HEK293T (cell line): ENCODE results near the gene MTOR.
A peak's percentile ranks its signal among the peaks of the same experiment; 100 is the strongest.
"Not testable (repeated sequence)": the region's sequence is repeated elsewhere in the genome, so short reads cannot be mapped to it uniquely, and the experiment has no call there.

Source experiments
- CTCF ChIA-PET: fragments of 350-600 bp; formaldehyde crosslinking; extraction: SDS; loops from one replicate; lab custom pipeline; 2021; ENCODE audit warnings: antibody characterized with exemption, inconsistent platforms; lab: Yijun Ruan, JAX
- POLR2A ChIA-PET: fragments of 350-600 bp; formaldehyde crosslinking; extraction: SDS; loops from one replicate; lab custom pipeline; 2020; ENCODE audit warnings: antibody characterized with exemption, inconsistent platforms; lab: Yijun Ruan, JAX
- DNase-seq: peaks from one replicate; pipeline ENCODE4 v3.0.0; 2012; ENCODE audit warnings: mixed read lengths; ENCODE audit errors: extremely low spot score
- ARNT ChIP-seq: fragments of 450-650 bp; IDR thresholded peaks from 2 replicates; pipeline ENCODE4 v1.6.1; 2017; ENCODE audit warnings: mild to moderate bottlenecking
- BHLHE40 ChIP-seq: fragments of 450-650 bp; IDR thresholded peaks from 2 replicates; pipeline ENCODE4 v1.6.1; 2016; ENCODE audit warnings: mild to moderate bottlenecking, moderate library complexity, borderline replicate concordance
- CTBP1 ChIP-seq: fragments of 450-650 bp; IDR thresholded peaks from 2 replicates; pipeline ENCODE4 v1.6.1; 2016; ENCODE audit warnings: borderline replicate concordance
- ELF4 ChIP-seq: fragments of 450-650 bp; IDR thresholded peaks from 2 replicates; pipeline ENCODE4 v1.6.1; 2017; ENCODE audit warnings: antibody characterized with exemption
- FOXA1 ChIP-seq: fragments of 450-650 bp; IDR thresholded peaks from 2 replicates; pipeline ENCODE4 v1.6.1; 2016; ENCODE audit warnings: mild to moderate bottlenecking
- FOXK2 ChIP-seq: fragments of 450-650 bp; IDR thresholded peaks from 2 replicates; pipeline ENCODE4 v1.6.1; 2016; ENCODE audit warnings: mild to moderate bottlenecking
- FOXM1 ChIP-seq: fragments of 450-650 bp; IDR thresholded peaks from 2 replicates; pipeline ENCODE4 v1.6.1; 2017; ENCODE audit warnings: mild to moderate bottlenecking, borderline replicate concordance
- HDGF ChIP-seq: fragments of 450-650 bp; IDR thresholded peaks from 2 replicates; pipeline ENCODE4 v1.6.1; 2017; ENCODE audit warnings: antibody characterized with exemption, borderline replicate concordance
- L3MBTL2 ChIP-seq: fragments of 450-650 bp; conservative IDR thresholded peaks from 2 replicates; pipeline ENCODE4 v1.6.1; 2016; ENCODE audit warnings: mild to moderate bottlenecking
- LEF1 ChIP-seq: fragments of 450-650 bp; IDR thresholded peaks from 2 replicates; pipeline ENCODE4 v1.6.1; 2017; ENCODE audit warnings: mild to moderate bottlenecking, borderline replicate concordance
- NFRKB ChIP-seq: fragments of 450-650 bp; IDR thresholded peaks from 2 replicates; pipeline ENCODE4 v1.6.1; 2016; ENCODE audit warnings: mild to moderate bottlenecking, moderate library complexity
- PKNOX1 ChIP-seq: fragments of 450-650 bp; IDR thresholded peaks from 2 replicates; pipeline ENCODE4 v1.6.1; 2016
- SP1 ChIP-seq: fragments of 450-650 bp; IDR thresholded peaks from 2 replicates; pipeline ENCODE4 v1.6.1; 2017
- SUZ12 ChIP-seq: fragments of 450-650 bp; IDR thresholded peaks from 2 replicates; pipeline ENCODE4 v1.6.1; 2016; ENCODE audit warnings: mild to moderate bottlenecking
- TARDBP ChIP-seq: fragments of 450-650 bp; IDR thresholded peaks from 2 replicates; pipeline ENCODE4 v1.6.1; 2016
- ZNF384 ChIP-seq: fragments of 450-650 bp; IDR thresholded peaks from 2 replicates; pipeline ENCODE4 v1.6.1; 2016

MTOR gene

GRCh38 chr1:11184973-11185372, 77.4 kb downstream of the MTOR start:
- POLR2A ChIA-PET, result no interaction called here
- CTCF ChIA-PET, result no interaction called here

GRCh38 chr1:11182884-11183283, 79.5 kb downstream of the MTOR start:
- CTCF ChIA-PET, result interaction anchor here (0.5 kb wide), 1 partner anchor 796 kb away, joined by 3 read pairs; no protein-coding TSS in a partner anchor
- DNase-seq, result no peak
- POLR2A ChIA-PET, result interaction anchor here (1.1 kb wide), 1 partner anchor 80 kb away, joined by 5 read pairs; the partner anchor contains the start of gene MTOR
- no peak for TF ChIP-seq BHLHE40
- TF ChIP-seq SP1, result no peak
- no peak for TF ChIP-seq TARDBP
- TF ChIP-seq PKNOX1, result no peak
- no peak for TF ChIP-seq FOXK2
- no peak for TF ChIP-seq HDGF
- no peak for TF ChIP-seq ARNT
- TF ChIP-seq NFRKB, result no peak
- no peak for TF ChIP-seq CTBP1
- TF ChIP-seq SUZ12, result no peak
- no peak for TF ChIP-seq ELF4
- no peak for TF ChIP-seq FOXA1
- no peak for TF ChIP-seq FOXM1
- TF ChIP-seq L3MBTL2, result no peak

More at GRCh38 chr1:11184973-11185372, 77.4 kb downstream of the MTOR start:
- no peak for TF ChIP-seq FOXK2
- no peak for TF ChIP-seq SP1
- TF ChIP-seq L3MBTL2, result no peak
- no peak for TF ChIP-seq HDGF
- no peak for TF ChIP-seq BHLHE40
- no peak for TF ChIP-seq ELF4
- no peak for TF ChIP-seq CTBP1
- no peak for TF ChIP-seq SUZ12
- TF ChIP-seq LEF1, result no peak
- no peak for TF ChIP-seq FOXA1
- TF ChIP-seq ZNF384, result no peak
- TF ChIP-seq TARDBP, result no peak
- no peak for TF ChIP-seq PKNOX1
- TF ChIP-seq NFRKB, result no peak
- no peak for TF ChIP-seq ARNT
- TF ChIP-seq FOXM1, result no peak
- DNase-seq, result no peak

- TF ChIP-seq SP1 (no peak), PKNOX1 (peak; percentile 8; the same call in 1 of the 2 replicates)
- DNase-seq, result no peak
- ChIA-PET CTCF (interaction anchor here (0.7 kb wide), 1 partner anchor 161 kb away, joined by 3 read pairs; no protein-coding TSS in a partner anchor), POLR2A (interaction anchor here (0.9 kb wide), 1 partner anchor 11 kb away, joined by 4 read pairs; no protein-coding TSS in a partner anchor)
These were observed 82.0 kb downstream of the MTOR start for GRCh38 chr1:11180342-11180744.

- DNase-seq, CTCF ChIA-PET: not testable (repeated sequence)
These were observed 82.6 kb downstream of the MTOR start for GRCh38 chr1:11179749-11180148.

GRCh38 chr1:11179125-11179524, 83.2 kb downstream of the MTOR start:
- DNase-seq, result no peak
- POLR2A ChIA-PET, result interaction anchor here (2.0 kb wide), 1 partner anchor 80 kb away, joined by 5 read pairs; the partner anchor contains the start of gene EXOSC10
- no peak for TF ChIP-seq LEF1
- no peak for TF ChIP-seq SP1
- TF ChIP-seq FOXA1, result no peak
- TF ChIP-seq PKNOX1, result no peak
- TF ChIP-seq NFRKB, result no peak
- TF ChIP-seq TARDBP, result no peak
- no peak for TF ChIP-seq SUZ12
- no peak for TF ChIP-seq CTBP1
- TF ChIP-seq BHLHE40, result no peak
- TF ChIP-seq FOXM1, result no peak
- TF ChIP-seq L3MBTL2, result no peak
- no peak for TF ChIP-seq HDGF
- CTCF ChIA-PET, result interaction anchor here (0.6 kb wide), 1 partner anchor 200 kb away, joined by 3 read pairs; no protein-coding TSS in a partner anchor

More at GRCh38 chr1:11179749-11180148, 82.6 kb downstream of the MTOR start:
- POLR2A ChIA-PET, result interaction anchor here (0.9 to 2.0 kb wide), 2 partner anchors 12 to 80 kb away, joined by 4 to 5 read pairs; partner anchors contain the start of gene EXOSC10
